Activated CD4-positive, CD25-positive, alpha-beta regulatory T cell (primary cell): ENCODE measurements around the gene MRPL20.
"Not testable (repeated sequence)": the region's sequence is repeated elsewhere in the genome, so short reads cannot be mapped to it uniquely, and the experiment has no call there.

Source experiments
- DNase-seq, 4 experiments: peaks; one replicate each; lab custom pipeline; 2025; lab: John Stamatoyannopoulos, UW

The MRPL20 gene

GRCh38 chr1:1406101-1406820, 832 bp downstream of the MRPL20 start:
- DNase-seq, result no peak

- DNase-seq, result no peak
Measured at GRCh38 chr1:1403653-1404052, 3.4 kb downstream of the MRPL20 start.

GRCh38 chr1:1402901-1403392, 4.1 kb downstream of the MRPL20 start:
- not testable (repeated sequence) for DNase-seq

GRCh38 chr1:1402072-1402900, 4.8 kb downstream of the MRPL20 start:
- no peak for DNase-seq

- DNase-seq, result no peak
Measured at GRCh38 chr1:1401457-1402010, 5.6 kb downstream of the MRPL20 start.

GRCh38 chr1:1400576-1401456, 6.3 kb downstream of the MRPL20 start:
- DNase-seq, result no peak

- no peak for DNase-seq
Measured at GRCh38 chr1:1399872-1400575, 7.1 kb downstream of the MRPL20 start.

- peak; percentile 98 to 99 (median 98) for DNase-seq
Measured at GRCh38 chr1:1399187-1399871, 7.8 kb downstream of the MRPL20 start, which contains the start of gene CCNL2. Gene CCNL2, minus strand, starts transcription at chr1:1399335. Its CDS starts 29 bp downstream, at chr1:1399306.

- DNase-seq, result no peak
Measured at GRCh38 chr1:1398677-1399186, 8.4 kb downstream of the MRPL20 start.

- DNase-seq, result no peak
Measured at GRCh38 chr1:1397839-1398523, 9.1 kb downstream of the MRPL20 start.

GRCh38 chr1:1395166-1395565, 11.9 kb downstream of the MRPL20 start:
- DNase-seq, result no peak

GRCh38 chr1:1394116-1394515, 13.0 kb downstream of the MRPL20 start:
- no peak for DNase-seq

- DNase-seq, result no peak
Measured at GRCh38 chr1:1393428-1393827, 13.7 kb downstream of the MRPL20 start.

GRCh38 chr1:1393014-1393413, 14.1 kb downstream of the MRPL20 start:
- no peak for DNase-seq

GRCh38 chr1:1391225-1391624, 15.9 kb downstream of the MRPL20 start:
- no peak for DNase-seq

- DNase-seq, result no peak
Measured at GRCh38 chr1:1390675-1391074, 16.4 kb downstream of the MRPL20 start.

GRCh38 chr1:1388078-1388472, 19.0 kb downstream of the MRPL20 start:
- DNase-seq, result no peak

GRCh38 chr1:1387098-1388077, 19.7 kb downstream of the MRPL20 start:
- DNase-seq, result no peak
